Pancreas (tissue), 10 donors: ENCODE measurements around the gene COL6A1. TPM values are rescaled to one million over a fixed set of nuclear protein-coding genes. Genes with fewer than 3 reads are reported as not detected.
A peak's percentile ranks its signal among the peaks of the same experiment; 100 is the strongest.

Experiments
- ATAC-seq, 4 donors: fragments of 200-7000 bp; cut with Tn5 transposase; one replicate each; pipeline versions ENCODE4 v1.8.0 to v1.9.1; 2020; ENCODE audit warnings: mild to moderate bottlenecking in 4 of 4, moderate library complexity in 4 of 4
- DNase-seq, 6 donors: peaks; one replicate each; pipeline ENCODE4 v3.0.0-alpha.2; 2020
- FAIRE-seq: peaks from 2 replicates; lab custom pipeline; 2012; peaks lifted over from hg19 to GRCh38; lab: Jason Lieb, UNC
- H3K27ac ChIP-seq, 4 donors: fragments of 200-600 bp; sonication (generic); 1 replicate in 3 of 4; 2 replicates in 1 of 4; pipeline versions ENCODE4 v1.5.0 to v1.8.0; 2020
- H3K27me3 ChIP-seq, 4 donors: fragments of 200-600 bp; one replicate each; pipeline ENCODE4 v1.8.0; 2021
- H3K36me3 ChIP-seq, 3 donors: fragments of 200-600 bp; sonication (generic) in 1 of 3; one replicate each; pipeline versions ENCODE4 v1.5.0 to v1.8.0; 2020 to 2021
- H3K4me1 ChIP-seq, 3 donors: fragments of 200-600 bp; one replicate each; pipeline ENCODE4 v1.8.0; 2021
- H3K4me3 ChIP-seq, 4 donors: fragments of 200-600 bp; sonication (generic) in 2 of 4; one replicate each; pipeline versions ENCODE4 v1.5.0 to v1.8.0; 2020 to 2021
- H3K9me3 ChIP-seq, 4 donors: fragments of 200-600 bp; one replicate each; pipeline ENCODE4 v1.8.0; 2021
- WGBS, 2 donors: extraction: QIAGEN DNeasy Blood & Tissue Kit; methylation state at CpG; one replicate each; pipeline ENCODE4 v1.1.7; 2013; 5-methylcytosine and 5-hydroxymethylcytosine counted together
- intact Hi-C, 3 donors: fragments of 100-400 bp; cut with DNase I; formaldehyde crosslinking; loops; one replicate each; pipeline versions ENCODE4 v1.11.1 to v1.14.2; 2022
- polyA plus RNA-seq, 2 donors: library from polyadenylated mRNA; stranded (reverse); fragments of 200-250 nt; gene quantifications; one replicate each; pipeline ENCODE4 v1.2.3, GENCODE V29; 2013
- total RNA-seq, 6 donors: library from RNA; stranded (reverse); fragmentation: NEBNext Ultra II Directional in 4 of 6; extraction: Animal tissue kit (Norgen Biotek cat#: 25700) in 4 of 6; gene quantifications; one replicate each; pipeline versions ENCODE4 v1.2.1 to v1.2.4, GENCODE V29; 2021 to 2023
- TF ChIP-seq, protein P1 (sequence below), 4 donors: fragments of 200-600 bp; sonication (generic) in 3 of 4; IDR thresholded peaks; one replicate each; pipeline versions ENCODE4 v1.5.0 to v1.8.0; 2021; ENCODE audit warnings: antibody characterized with exemption in 4 of 4
- donor health status: healthy with polysubstance abuse.
- donor health status: DM: no; HTN: no; CAD: no; lungs with moderate emphysema.
- donor health status: DM: no; HTN: no; CAD: no.
- donor health status: control.
- donor health status: control.
- donor health status: Bipolar disorder and iron deficiency.
- donor health status: DM: yes; HTN: yes; CAD: no.
- donor health status: DM: no; HTN: no; CAD: no.
- donor health status: DM: no; HTN: no; CAD: no.
- donor health status: DM: yes; HTN: yes; CAD: no.

Gene COL6A1
- total and polyA plus RNA-seq, 8 donors, result 22.9 to 131 (median 61.2) TPM

DNA sequence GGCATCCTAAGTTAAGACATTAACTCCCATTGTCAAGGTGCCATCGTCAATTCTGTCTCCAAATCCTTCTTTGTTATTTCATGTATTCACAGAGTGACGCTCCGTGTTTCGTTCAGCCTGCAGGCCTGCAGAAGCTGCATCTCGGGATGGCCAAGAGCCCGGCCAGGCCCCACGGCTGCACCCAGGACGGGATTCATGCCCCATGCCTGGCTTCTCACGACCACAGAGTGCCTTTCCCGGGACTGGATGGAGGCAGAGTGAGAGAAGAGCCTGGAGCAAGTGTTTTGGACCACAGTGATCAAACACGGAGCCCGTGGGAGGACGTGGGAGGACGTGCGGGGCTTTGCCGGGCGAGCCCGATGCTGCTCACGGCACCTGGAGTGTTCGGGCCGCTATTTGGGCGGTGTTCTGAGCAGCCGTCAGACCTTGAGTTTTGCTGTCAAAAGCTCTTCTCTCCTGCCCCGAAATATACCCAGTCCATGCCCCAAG lies 56.8 kb downstream of the COL6A1 start:
- 66 to 75% methylated on average over 24 of the region's 24 CpGs for WGBS, 2 donors
- H3K36me3 ChIP-seq, result no peaks in the 10 kb centered on the region
- no peak overlapping the region for H3K4me3 ChIP-seq
- no peak overlapping the region for H3K27ac ChIP-seq
- no peak for DNase-seq
- FAIRE-seq, result no peak
- TF ChIP-seq, protein P1, sequence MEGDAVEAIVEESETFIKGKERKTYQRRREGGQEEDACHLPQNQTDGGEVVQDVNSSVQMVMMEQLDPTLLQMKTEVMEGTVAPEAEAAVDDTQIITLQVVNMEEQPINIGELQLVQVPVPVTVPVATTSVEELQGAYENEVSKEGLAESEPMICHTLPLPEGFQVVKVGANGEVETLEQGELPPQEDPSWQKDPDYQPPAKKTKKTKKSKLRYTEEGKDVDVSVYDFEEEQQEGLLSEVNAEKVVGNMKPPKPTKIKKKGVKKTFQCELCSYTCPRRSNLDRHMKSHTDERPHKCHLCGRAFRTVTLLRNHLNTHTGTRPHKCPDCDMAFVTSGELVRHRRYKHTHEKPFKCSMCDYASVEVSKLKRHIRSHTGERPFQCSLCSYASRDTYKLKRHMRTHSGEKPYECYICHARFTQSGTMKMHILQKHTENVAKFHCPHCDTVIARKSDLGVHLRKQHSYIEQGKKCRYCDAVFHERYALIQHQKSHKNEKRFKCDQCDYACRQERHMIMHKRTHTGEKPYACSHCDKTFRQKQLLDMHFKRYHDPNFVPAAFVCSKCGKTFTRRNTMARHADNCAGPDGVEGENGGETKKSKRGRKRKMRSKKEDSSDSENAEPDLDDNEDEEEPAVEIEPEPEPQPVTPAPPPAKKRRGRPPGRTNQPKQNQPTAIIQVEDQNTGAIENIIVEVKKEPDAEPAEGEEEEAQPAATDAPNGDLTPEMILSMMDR (IDR thresholded peaks at IDR 0.05), result no peak
- intact Hi-C loops, result no loop called here
- H3K4me1 ChIP-seq, result no peaks in the 10 kb centered on the region
- ATAC-seq, result no peak
- no peaks in the 10 kb centered on the region for H3K9me3 ChIP-seq
- H3K27me3 ChIP-seq, result no peaks in the 10 kb centered on the region

GRCh38 chr21:46038871-46039397 lies 57.4 kb downstream of the COL6A1 start:
- H3K27me3 ChIP-seq, result no peaks in the 10 kb centered on the region
- DNase-seq (peak in 2 of 6 donors; percentile 34 to 39), FAIRE-seq (no peak), ATAC-seq (peak; percentile 31 to 69 (median 58))
- intact Hi-C loops, result no loop called here
- H3K4me3 ChIP-seq, result no peak overlapping the region
- no peaks in the 10 kb centered on the region for H3K4me1 ChIP-seq
- 59 to 68% methylated on average over 20 to 23 of the region's 23 CpGs for WGBS, 2 donors
- no peak overlapping the region for H3K27ac ChIP-seq
- no peaks in the 10 kb centered on the region for H3K36me3 ChIP-seq
- TF ChIP-seq, protein P1 (IDR thresholded peaks at IDR 0.05), result no peak
- no peaks in the 10 kb centered on the region for H3K9me3 ChIP-seq

DNA sequence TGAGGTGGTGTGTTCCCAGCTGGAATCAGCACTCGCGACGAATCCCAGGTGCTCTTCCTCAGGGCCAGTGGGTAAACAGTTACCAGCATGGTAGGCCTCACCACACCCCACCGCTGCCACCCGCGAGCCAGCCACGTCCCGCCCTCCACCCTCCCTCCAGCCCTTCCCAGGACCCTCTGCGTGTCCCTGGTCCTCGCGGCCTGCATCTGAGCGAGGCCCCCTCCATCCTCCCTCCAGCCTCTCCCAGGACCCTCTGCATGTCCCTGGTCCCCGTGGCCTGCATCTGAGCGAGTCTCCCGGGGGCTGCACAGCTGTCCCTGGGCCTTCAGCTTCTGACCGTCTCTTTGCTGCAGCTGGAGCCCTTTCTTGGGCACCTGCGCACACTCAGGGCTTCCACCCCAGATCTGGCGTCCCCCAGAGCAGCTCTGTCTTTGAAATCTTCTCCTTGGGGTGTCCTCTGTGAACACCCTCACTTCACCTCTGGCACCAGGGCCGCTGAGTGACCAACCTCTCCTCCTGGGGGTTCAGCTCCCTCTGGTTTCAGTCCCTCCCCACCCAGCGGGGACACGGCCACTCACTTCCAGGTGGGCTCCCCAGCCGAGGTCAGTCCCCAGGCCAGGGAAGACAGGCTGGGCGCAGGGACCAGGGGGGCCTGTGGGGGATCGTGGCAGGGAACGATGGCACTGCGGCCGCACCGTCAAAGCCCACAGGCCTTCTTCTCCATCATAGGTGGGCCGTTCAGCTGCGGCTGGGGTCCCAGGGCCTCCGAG lies 58.5 kb downstream of the COL6A1 start:
- Histone ChIP-seq H3K36me3 (no peaks in the 10 kb centered on the region), H3K27me3 (no peaks in the 10 kb centered on the region), H3K27ac (no peak overlapping the region), H3K9me3 (no peaks in the 10 kb centered on the region), H3K4me1 (no peaks in the 10 kb centered on the region), H3K4me3 (no peak overlapping the region)
- DNase-seq (no peak), FAIRE-seq (no peak), ATAC-seq (no peak)
- WGBS, 2 donors, result 73 to 82% methylated on average over 31 of the region's 31 CpGs
- intact Hi-C loops, result no loop called here
- TF ChIP-seq, protein P1 (IDR thresholded peaks at IDR 0.05), result no peak

DNA sequence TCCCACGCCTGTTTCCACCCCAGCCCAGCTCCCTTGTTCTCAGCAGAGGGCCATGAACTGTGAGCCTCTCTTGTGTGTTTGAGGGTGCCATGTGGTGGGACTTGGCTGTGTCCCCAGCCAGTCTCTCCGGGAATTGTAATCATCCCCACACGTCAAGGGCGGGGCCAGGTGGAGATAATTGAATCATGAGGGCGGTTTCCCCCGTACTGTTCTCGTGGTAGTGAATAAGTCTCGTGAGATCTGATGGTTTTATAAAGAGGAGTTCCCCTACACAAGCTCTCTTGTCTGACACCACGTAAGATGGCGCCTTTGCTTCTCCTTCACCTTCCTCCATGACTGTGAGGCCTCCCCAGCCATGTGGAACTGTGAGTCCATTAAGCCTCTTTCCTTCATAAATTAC lies 59.1 kb downstream of the COL6A1 start:
- Histone ChIP-seq H3K4me1 (no peaks in the 10 kb centered on the region), H3K9me3 (no peaks in the 10 kb centered on the region), H3K36me3 (no peaks in the 10 kb centered on the region), H3K27ac (no peak overlapping the region), H3K27me3 (no peaks in the 10 kb centered on the region), H3K4me3 (no peak overlapping the region)
- no peak for ATAC-seq
- intact Hi-C loops, result no loop called here
- TF ChIP-seq, protein P1 (IDR thresholded peaks at IDR 0.05), result no peak
- DNase-seq, result no peak
- 66 to 77% methylated on average over 9 to 10 of the region's 10 CpGs for WGBS, 2 donors
- no peak for FAIRE-seq

DNA sequence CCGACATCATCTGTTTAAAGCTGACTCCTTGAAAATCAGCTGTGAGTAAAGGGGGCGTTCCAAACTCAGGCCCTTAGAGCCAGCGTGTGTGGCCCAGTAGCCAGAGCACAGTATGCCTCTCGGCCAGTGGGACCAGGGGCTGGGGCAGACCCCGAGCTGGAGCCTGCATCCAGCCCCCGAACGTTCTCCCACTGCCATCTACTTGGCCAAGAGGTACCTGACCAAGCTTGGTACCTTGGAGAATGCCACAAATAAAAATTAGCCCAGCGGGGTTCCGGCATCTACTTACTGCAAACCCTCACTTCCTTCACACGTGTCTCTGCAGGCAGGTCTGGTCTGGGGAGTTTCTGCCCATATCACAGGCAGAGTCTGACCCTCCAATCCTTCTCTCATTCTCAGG lies 59.6 kb downstream of the COL6A1 start:
- peak in 1 of 6 donors; percentile 10 for DNase-seq
- no peaks in the 10 kb centered on the region for H3K4me1 ChIP-seq
- no peaks in the 10 kb centered on the region for H3K9me3 ChIP-seq
- no peak overlapping the region for H3K4me3 ChIP-seq
- TF ChIP-seq, protein P1 (IDR thresholded peaks at IDR 0.05), result no peak
- H3K36me3 ChIP-seq, result no peaks in the 10 kb centered on the region
- no peak overlapping the region for H3K27ac ChIP-seq
- no peaks in the 10 kb centered on the region for H3K27me3 ChIP-seq
- WGBS, 2 donors, result 70 to 77% methylated on average over 10 of the region's 10 CpGs
- intact Hi-C loops, result no loop called here
- ATAC-seq, result no peak
- FAIRE-seq, result no peak
